ENCODE results near the gene DTX1.

The DTX1 gene

DNA sequence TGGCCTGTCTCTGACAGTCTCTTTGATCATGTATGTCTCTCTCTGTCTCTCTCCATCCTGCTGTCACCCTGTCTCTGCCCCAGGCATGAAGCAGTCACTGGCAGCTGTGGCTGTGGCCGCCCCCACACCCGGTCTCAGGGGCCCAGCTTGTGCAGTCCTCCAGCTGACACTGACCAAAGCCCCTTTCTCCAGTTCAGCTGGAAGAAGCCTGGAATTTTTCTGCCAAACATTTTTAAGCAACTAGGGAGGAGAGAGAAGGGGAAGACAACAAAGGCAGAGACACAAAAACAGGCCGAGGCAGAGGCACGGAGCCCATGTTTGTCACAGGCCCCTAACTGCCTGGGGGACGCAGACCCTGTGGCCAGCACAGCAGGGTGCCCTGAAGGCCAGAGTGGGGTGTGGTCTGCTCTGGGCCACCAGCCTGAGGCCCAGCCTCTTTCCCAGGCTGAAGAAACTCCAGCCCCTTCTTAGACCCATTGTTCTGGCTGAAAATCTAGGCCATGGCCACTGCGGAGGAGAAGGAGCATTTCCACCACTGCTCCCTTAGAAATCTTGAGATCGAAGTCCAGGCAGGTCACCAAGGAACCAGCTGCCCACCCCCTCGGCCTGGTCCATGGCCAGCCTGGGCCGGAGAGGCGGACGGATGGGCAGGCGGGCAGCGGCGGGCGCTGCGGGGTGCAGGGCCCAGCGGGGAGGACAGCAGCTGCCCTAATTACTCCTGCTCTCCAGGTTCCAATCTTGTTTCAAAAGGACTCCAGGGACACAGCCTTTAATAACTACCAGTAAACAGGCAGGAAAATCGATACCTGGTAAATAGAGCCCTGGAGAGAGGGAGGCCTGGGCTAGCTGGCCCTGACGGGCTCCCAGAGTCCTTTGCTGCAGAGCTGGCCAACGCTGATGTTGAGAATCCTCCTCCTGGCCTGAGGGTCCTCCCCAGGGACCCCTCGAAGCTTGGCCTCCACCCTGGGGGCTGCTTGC is 14.9 kb downstream of the DTX1 start:
- DNase-seq (ENCODE audit: low read depth), result no peak

DNA sequence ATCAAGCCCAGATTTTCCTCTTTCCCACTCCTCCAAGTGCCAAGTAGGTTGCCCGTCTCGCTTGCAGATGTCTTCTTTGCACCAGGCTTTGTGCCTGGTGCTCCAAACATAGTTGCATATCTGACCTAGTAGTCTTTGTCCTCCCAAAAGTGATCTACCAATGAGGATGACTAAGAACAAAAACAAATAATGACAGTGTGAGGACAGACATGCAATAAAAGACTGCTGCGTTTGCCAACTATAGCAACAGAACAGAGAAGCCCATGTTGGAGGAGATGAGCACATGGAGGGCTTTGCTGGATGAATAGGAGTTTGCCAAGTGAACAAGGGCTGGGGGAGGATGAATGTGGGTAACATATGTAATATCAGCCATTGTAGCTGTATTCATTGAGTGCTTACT is 15.6 kb downstream of the DTX1 start:
- no peak for DNase-seq (ENCODE audit: low read depth)

DNA sequence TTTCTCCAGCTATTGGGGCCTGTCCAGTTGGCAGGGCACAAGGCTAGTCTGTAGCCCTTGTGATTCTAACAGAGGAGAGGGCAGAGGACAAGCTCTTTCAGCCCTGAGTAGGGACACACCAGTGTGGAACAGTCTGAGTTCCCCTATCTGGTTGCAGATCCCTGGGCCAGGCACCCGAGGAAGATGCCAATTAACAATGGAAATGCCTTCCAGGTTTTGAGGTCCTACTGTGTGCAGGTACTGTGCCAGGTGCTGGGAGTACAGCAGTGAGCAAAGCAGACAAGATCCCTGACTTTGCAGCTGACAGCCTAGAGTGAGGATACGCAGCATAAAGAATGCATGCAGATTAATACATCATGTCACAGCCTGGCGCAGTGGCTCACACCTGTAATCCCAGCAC is 17.1 kb downstream of the DTX1 start:
- DNase-seq (ENCODE audit: low read depth), result no peak

DNA sequence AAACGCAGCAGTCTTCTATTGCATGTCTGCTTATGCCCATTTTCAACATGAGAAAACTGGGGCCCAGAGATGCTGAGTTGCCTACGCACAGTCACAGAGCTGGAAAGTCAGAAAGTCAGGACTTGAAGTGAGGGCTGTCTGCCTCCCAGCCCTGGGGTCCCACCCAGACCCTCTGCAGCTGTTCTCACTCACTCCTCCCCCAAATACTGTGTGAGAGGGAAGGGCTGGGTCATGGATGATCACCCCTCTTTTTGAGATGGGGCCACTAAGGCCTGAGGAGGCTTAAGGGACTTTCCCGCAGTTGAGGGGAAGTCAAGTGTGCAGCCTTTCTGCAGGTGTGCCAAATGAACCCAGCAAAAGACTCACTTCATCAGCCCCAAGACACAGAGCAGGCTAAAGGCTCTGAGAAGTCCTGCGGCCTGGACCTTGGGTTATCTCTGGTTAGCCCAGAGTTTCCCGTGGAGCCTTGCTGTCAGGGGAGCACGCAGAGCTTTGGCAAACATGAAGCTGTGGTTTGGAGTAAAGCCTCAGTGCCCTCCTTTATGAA is 18.7 kb downstream of the DTX1 start:
- no peak for DNase-seq (ENCODE audit: low read depth)

DNA sequence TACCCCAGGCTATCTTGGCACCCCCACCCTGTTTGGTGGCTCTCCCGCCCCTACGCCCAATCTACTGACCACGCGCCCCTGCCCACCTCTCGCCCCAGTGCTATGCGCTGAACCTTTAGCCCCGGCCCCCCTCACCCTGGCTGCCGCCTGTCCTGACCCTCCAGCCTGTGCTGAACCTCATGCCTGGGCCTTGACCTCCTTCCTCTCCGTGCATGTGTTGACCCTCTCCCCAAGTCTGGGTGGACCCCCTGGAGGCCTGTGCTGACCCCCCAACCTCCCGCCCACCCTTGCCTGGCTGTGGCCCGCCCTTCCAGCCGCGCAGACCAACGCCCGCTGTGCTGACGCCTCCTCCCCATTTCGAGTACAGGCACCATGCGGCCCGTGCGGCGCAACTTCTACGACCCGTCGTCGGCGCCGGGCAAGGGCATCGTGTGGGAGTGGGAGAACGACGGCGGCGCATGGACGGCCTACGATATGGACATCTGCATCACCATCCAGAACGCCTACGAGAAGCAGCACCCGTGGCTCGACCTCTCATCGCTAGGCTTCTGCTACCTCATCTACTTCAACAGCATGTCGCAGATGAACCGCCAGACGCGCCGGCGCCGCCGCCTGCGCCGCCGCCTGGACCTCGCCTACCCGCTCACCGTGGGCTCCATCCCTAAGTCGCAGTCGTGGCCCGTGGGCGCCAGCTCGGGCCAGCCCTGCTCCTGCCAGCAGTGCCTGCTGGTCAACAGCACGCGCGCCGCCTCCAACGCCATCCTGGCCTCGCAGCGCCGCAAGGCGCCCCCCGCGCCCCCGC is 20.7 kb downstream of the DTX1 start:
- DNase-seq (ENCODE audit: low read depth), result no peak

DNA sequence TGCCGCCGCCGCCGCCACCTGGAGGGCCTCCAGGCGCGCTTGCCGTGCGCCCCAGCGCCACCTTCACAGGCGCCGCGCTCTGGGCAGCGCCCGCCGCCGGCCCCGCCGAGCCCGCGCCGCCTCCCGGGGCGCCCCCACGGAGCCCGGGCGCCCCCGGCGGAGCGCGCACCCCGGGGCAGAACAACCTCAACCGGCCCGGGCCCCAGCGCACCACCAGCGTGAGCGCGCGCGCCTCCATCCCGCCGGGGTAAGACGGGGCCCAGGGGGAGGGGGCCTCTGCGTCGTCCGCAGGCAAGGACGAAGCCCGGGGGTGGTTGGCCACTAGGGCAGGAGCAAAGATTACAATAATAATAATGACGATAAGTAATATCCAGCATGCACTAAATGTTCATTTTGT is 21.3 kb downstream of the DTX1 start:
- DNase-seq (ENCODE audit: low read depth), result no peak

DNA sequence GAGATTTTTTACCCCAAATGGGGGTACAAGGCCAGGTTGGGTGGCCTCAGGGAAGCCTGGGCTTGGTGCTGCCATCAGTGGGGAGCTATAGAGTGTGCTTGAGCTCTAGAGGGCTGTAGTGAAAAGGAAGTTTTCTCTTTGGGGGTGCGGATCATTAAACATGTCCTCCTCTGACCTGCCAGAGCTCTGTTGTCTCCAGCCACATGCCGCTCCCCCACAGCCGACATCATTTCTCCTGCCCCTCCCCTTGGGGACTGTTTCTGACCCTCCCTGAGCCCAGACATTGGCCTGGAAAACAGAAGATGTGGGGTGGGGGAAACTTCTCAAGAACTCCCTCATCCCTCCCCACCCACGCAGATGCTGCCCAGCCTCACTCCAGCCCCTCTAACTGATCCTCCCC is 25.3 kb downstream of the DTX1 start:
- DNase-seq (ENCODE audit: low read depth), result no peak

DNA sequence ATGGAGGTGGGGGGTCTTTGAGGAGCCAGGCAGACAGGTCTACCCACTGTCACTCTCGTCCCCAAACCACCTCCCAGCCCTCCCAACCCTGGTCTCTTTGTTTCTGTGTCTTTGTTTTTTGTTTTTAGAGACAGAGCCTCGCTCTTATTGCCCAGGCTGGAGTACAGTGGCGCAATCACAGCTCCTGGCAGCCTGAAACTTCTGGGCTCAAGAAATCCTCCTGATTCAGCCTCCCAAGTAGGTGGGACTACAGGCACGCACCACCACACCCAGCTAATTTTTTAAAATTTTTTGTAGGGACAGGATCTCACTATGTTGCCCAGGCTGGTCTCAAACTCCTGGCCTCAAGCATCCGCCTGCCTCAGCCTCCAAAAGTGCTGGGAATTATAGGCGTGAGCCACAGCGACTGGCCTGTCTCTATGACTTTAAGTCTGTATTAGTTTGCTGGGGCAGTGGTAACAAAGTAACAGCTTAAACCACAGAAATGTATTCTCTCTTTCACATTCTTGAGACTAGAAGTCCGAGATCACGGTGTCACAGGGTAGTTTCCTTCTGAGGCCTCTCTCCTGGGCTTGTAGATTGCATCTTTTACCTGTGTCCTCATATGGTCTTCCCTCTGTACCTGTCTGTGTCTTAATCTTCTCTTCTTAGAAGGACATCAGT is 26.1 kb downstream of the DTX1 start:
- no peak for DNase-seq (ENCODE audit: low read depth)

DNA sequence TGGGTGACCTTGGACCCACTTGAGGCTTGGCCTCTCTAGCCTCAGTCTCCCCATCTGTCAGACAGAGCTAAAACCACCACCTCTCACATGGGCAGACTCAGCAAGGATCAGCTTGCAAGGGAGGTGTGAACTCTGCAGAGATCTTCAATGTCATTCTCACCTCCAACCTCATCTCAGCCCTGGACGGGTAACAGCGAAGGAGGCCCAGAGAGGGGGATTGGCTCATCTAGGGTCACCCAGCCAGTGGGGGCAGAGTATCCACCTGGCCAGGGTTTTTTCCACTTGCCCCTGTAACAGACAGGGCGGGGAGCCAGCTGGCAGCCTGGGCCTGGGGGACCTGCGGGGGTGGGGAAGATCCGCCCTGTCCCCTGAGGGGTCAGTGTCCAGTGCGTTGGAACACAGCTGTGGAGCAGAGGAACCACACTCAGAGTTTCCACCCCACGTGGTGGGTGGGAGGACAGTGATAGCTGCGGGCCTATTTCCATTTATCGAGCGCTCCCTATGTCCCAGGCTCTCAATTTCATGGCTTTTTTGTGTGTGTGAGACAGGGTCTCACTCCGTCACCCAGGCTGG is 27.4 kb downstream of the DTX1 start:
- DNase-seq (ENCODE audit: low read depth), result no peak

DNA sequence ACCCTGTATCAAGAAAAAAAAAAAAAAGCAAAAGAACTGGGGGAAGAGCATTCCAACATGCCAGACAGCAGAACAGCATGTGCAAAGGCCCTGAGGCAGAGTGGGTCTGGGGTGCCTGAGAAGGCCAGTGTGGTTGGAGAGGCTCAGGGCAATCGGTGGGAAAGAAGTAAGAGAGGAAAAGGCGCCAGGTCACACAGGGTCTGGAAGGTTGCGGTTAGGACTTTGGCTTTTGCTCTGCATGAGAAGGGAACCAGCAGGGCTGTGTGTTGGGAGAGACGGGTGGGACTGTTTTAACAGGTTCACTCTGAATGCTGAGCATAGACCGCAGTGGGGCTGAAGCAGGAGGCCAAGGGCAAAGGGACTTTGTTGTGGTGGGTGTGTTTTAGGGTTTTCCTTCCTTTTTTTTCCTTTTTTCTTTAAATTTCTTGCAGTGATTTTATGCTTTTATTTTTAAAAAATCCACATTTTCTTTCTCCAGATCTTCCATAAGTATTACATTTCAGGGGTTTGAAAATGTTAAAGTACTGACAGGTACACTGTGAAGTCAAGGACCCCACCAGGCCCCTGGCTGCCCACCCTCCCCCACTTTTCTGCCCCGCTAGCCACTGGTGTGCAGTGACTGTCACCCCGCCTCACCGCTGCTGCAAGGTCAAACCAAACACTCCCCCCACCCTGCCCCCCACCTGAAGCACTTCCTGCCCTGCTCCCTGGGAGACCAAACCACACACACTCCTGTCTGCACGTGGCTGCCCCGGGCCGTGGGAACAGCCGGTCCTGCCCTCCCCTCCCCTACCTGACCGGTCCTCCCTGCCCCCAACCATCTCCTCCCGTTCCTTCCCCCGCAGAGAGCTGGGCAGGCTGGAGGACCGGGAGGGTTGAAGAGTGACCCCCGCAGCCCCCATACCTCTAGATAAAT is 30.0 kb downstream of the DTX1 start:
- DNase-seq (ENCODE audit: low read depth), result no peak

DNA sequence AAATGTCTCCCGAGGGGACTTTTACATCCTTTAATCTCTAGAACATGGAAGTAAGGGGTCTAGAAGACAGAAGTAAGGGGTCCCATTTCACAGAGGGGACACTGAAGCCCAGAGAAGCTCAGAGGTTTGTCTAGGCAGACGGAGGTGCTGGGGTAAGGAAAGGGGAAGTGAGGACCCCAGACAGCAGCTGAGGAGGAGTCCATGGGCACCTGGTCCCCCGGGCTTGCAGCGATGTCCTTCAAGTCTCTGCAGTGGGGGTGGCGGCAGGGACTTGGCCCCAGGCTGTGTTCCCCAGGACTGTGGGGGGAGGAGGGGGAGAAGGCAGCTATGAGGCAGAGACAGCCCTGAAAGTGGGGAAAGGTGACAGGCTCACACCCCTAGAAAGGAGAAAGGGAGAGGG is 30.7 kb downstream of the DTX1 start:
- DNase-seq (ENCODE audit: low read depth), result no peak

DNA sequence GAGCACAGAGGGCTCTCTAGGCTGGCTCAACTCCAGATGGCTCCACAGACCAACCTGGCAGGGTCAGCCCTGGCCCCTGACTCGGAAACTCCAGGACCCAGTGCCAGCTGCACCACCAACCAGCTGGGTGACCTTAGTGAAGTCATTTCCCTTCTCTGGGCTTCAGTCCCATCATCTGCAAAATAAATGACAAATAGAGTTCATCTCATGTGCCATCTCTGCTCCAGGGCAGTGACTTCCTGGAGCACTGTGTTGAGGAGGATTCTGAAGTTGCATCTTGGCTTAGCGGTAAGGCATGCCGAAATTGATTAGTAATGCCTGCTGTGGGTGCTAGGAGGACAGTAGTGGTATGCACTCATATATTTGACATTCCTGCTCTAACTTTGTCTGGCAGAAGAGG is 31.5 kb downstream of the DTX1 start:
- DNase-seq (ENCODE audit: low read depth), result no peak

DNA sequence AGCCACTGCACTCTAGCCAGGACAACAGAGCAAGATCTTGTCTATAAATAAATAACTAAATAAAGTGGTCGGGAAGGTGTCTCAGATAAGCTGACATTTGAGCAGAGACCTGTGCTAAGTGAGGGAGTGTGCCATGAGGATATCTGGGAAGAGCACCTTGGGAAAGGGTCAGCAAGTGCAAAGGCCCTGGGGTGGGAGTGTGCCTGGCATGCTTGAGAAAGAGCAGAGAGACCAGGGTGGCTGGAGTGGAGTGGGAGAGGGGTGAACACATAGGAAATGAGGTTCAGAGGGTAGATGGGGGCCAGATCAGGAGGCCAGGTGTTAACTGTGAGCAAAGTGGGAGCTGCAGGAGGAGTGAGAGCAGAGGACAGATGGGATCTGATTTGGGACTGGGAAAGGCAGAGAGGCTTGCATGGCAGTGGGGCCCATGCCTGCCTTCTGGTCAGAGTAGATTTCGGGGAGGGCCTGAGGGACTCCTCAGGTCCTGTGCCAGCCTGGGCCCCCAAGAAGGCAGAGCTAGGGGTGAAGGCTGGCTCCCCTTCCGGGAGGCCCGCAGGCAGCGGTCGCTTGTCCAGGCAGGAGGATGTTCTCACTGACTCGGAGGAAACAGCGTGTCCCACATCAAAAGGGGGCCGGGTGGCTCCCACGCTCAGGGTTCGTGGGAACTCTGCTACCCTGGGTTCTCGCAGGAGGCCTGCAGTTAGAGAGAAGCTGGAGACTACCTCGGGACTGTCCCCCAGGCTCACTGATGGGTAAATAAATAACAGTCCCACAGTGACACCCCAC is 32.6 kb downstream of the DTX1 start:
- no peak for DNase-seq (ENCODE audit: low read depth)

DNA sequence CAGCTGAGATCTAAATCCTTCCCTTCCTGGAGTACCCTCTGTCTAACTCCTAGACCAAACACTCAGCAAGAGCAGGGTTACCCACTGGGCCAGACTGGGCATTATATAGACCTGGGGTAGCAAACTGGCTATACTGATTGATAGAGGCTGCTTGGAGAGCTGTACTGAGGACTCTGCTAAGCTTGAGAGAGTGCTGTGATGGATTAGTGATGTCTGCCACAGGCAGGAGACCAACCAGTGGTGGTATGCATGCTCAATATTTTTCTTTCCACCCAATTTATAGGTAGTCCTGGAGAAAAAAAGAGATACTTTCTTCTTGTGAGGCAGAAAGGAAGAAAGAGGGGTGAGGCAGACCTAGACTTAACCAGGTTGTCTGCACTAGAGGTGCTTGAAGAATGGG is 33.3 kb downstream of the DTX1 start:
- no peak for DNase-seq (ENCODE audit: low read depth)

DNA sequence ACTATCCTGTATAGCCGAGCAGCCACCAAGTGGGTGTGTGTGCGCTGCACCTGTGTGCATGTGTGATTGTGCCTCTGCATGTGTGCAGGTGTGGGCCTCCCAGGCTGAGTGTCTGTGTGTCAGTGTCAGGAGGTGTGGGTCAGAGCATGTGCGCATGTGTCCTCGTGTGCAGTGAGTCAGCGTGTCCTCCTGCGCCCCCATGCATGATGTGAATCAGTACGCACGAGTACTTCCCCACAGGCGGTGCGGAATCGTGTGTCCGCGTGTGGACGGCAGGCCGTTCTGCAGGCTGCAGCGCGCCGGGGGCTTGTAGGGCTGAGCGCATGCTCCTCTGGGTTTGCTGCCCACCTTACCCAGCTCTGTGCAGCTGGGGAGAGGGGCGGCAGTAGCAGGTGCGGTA is 34.2 kb downstream of the DTX1 start:
- DNase-seq (ENCODE audit: low read depth), result no peak

DNA sequence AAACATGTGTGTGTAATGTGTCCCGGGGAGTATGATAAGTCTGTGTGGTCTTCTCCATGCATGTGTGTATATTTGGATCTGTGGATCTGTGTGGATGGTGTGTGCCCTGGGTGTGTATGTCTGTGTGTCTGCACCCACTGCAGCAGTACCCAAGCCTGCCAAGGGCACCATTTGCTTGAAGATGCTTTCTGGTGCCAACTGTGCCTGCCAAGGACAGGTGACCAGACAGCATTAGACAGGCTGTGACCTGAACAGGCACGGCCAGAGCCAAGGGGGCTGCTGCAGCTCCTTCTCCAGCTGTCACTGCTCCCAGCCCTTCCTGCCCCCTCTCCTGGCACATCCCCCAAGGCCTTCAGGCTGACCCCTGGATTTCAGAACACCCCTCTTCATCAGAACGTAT is 35.0 kb downstream of the DTX1 start:
- no peak for DNase-seq (ENCODE audit: low read depth)

DNA sequence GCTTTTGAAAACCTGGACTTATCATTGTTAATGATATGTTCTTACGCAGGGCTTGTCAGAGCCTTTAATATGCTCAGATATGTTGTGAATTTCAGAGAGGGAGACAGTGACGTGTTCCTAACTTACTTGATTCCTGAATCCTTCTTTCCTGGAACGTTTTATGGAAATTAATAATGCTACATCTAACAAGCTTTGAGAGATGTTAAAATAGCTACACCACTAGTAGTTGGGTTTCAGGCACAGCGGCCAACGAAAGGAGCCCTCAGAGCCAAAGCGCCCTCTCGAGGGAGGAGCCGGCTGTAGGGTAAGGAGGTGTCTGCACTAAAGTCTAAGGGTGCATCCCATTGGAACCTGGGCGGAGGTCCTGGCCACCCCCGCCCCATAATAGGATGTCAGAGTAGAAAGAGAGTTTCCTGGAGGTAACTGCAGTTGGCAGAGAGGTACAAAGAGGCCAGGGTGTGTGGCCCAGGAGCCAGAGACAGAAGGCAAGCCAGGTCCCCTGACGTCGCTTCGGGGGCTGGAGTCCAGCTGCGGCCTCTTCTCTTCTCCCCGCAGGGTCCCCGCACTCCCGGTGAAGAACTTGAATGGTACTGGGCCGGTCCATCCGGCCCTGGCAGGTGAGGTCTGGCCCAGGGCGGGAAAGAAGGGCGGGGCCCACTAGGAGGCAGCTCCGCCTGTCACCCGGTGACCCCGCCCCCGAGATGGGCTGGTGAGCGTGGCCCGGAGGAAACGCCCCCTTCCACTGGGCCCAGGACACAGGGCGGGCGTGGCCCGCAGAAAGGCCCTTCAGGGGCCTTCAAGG is 36.3 kb downstream of the DTX1 start:
- DNase-seq (ENCODE audit: low read depth), result no peak

DNA sequence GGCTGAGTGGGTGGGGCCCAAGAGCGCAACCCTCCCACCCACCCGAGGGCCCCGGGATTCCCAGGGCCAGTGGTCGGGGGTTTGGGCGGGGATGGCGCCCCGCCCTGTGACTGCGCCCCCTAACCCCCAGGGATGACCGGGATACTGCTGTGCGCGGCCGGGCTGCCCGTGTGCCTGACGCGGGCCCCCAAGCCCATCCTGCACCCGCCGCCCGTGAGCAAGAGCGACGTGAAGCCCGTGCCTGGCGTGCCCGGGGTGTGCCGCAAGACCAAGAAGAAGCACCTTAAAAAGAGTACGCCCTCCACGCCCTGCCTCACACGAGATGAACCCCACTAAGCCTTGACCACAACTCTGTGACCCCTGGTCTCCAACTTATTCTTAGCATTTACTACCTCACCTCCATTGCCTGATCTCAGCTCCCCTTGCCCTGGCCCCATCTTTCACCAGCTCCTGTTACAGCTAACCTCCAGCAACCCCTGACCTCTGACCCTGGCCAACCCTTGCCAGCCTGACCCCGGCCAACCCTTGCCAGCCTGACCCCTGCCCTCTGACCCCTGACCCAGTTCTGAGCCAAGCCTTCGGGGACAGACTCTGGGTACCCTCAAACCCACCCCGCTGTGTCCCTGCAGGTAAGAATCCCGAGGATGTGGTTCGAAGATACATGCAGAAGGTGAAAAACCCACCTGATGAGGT is 37.0 kb downstream of the DTX1 start:
- DNase-seq (ENCODE audit: low read depth), result no peak

DNA sequence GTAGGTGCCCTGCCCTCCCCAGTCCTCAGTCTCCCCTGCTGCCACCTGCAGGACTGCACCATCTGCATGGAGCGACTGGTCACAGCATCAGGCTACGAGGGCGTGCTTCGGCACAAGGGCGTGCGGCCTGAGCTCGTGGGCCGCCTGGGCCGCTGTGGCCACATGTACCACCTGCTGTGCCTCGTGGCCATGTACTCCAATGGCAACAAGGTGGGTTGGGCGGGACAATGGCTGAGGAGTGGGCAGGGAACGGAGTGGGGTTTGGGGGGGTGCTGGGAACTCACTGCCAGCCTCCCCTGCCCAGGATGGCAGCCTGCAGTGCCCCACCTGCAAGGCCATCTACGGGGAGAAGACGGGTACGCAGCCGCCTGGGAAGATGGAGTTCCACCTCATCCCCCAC is 38.2 kb downstream of the DTX1 start:
- DNase-seq (ENCODE audit: low read depth), result no peak
